Chondrocyte (in vitro differentiated cells): ENCODE measurements around the gene SERPINA6. TPM values are rescaled to one million over a fixed set of nuclear protein-coding genes. Genes with fewer than 3 reads are reported as not detected.
"Not testable (repeated sequence)": the region's sequence is repeated elsewhere in the genome, so short reads cannot be mapped to it uniquely, and the experiment has no call there.

Experiments
- DNase-seq: peaks from one replicate; pipeline ENCODE4 v3.0.0; 2021; ENCODE audit warnings: mixed read lengths, low spot score
- H3K27ac Mint-ChIP-seq: one replicate; pipeline ENCODE4 v1.8.0; 2021; ENCODE audit warnings: mild to moderate bottlenecking, moderate library complexity, mixed read lengths; ENCODE audit not compliant: unreplicated experiment
- H3K27me3 Mint-ChIP-seq: 2 replicates; pipeline ENCODE4 v1.8.0; 2021; ENCODE audit warnings: low read depth, mixed read lengths
- H3K36me3 Mint-ChIP-seq: 2 replicates; pipeline ENCODE4 v1.8.0; 2021; ENCODE audit warnings: low read depth, mixed read lengths
- H3K4me1 Mint-ChIP-seq: 2 replicates; pipeline ENCODE4 v1.8.0; 2021; ENCODE audit warnings: low read depth, mild to moderate bottlenecking, mixed read lengths
- H3K4me3 Mint-ChIP-seq: one replicate; pipeline ENCODE4 v1.8.0; 2021; ENCODE audit warnings: mild to moderate bottlenecking, moderate library complexity, mixed read lengths; ENCODE audit not compliant: unreplicated experiment
- H3K9me3 Mint-ChIP-seq: 2 replicates; pipeline ENCODE4 v1.8.0; 2021; ENCODE audit warnings: low read depth, mixed read lengths
- total RNA-seq: library from RNA; stranded (reverse); gene quantifications from 3 replicates; pipeline ENCODE4 v1.2.1, GENCODE V29; 2021
- TF ChIP-seq, protein P1 (sequence below): fragments of 200-600 bp; sonication (generic); IDR thresholded peaks from 2 replicates; pipeline ENCODE4 v1.5.0; 2021; ENCODE audit warnings: antibody characterized with exemption, mild to moderate bottlenecking, moderate library complexity

Gene SERPINA6
- total RNA-seq, 1 donor from 2014 or later: not detected

GRCh38 chr14:94306047-94306978 is 16.8 kb downstream of the SERPINA6 start:
- Mint-ChIP-seq H3K27me3 (no peaks in the 10 kb centered on the region), H3K4me1 (no peaks in the 10 kb centered on the region), H3K36me3 (no peaks in the 10 kb centered on the region), H3K4me3 (no peak overlapping the region), H3K27ac (no peak overlapping the region), H3K9me3 (peaks cover 17% of the 10 kb centered on the region)
- TF ChIP-seq, protein P1, sequence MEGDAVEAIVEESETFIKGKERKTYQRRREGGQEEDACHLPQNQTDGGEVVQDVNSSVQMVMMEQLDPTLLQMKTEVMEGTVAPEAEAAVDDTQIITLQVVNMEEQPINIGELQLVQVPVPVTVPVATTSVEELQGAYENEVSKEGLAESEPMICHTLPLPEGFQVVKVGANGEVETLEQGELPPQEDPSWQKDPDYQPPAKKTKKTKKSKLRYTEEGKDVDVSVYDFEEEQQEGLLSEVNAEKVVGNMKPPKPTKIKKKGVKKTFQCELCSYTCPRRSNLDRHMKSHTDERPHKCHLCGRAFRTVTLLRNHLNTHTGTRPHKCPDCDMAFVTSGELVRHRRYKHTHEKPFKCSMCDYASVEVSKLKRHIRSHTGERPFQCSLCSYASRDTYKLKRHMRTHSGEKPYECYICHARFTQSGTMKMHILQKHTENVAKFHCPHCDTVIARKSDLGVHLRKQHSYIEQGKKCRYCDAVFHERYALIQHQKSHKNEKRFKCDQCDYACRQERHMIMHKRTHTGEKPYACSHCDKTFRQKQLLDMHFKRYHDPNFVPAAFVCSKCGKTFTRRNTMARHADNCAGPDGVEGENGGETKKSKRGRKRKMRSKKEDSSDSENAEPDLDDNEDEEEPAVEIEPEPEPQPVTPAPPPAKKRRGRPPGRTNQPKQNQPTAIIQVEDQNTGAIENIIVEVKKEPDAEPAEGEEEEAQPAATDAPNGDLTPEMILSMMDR: no peak
- DNase-seq: no peak

DNA sequence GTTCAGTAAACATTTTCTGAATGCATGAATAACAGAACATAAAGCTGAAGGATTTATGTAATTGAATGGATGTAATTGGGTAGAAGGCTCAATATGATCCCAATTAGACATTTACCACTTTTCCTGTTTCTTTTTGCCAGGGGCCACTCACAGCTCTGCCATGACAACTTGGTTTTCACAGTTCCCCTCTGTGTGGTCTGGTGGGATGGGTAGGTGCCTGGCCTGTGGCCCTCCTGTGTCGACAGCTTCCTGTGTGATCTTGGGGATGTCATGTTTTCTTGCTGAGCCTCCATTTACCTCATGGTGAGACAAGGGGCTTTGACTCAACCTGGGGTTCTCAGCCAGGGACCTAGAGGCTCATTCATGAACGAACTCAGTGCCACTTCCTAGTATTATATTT is 17.5 kb downstream of the SERPINA6 start:
- Mint-ChIP-seq H3K4me1 (no peaks in the 10 kb centered on the region), H3K27me3 (no peaks in the 10 kb centered on the region)
- TF ChIP-seq, protein P1: no peak

DNA sequence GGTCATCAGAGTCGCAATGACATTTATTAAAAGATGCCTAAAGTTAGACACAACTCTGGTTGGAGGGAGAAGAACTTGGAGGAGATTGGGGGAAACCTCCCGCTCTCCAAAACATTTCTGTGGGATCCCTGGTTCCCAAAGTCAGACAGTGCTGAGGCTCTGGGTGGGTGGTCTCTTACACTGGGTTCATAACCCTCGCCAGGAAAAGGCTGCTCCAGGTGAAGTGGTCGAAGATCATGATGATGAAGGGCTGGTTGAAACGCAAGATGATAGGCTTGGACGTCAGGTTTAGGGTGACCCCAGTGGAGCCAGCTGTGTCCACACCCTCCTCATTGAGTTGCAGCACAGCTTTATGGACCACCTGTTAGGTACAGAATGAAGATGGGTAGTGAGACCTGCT is 18.9 kb downstream of the SERPINA6 start:
- Mint-ChIP-seq H3K27ac (no peak overlapping the region), H3K4me3 (no peak overlapping the region), H3K27me3 (no peaks in the 10 kb centered on the region), H3K4me1 (no peaks in the 10 kb centered on the region), H3K36me3 (no peaks in the 10 kb centered on the region), H3K9me3 (peaks cover 18% of the 10 kb centered on the region)
- no peak for DNase-seq
- TF ChIP-seq, protein P1: no peak

More for the DNA sequence above, 17.5 kb downstream of the SERPINA6 start:
- Mint-ChIP-seq H3K36me3 (no peaks in the 10 kb centered on the region), H3K4me3 (no peak overlapping the region), H3K9me3 (peaks cover 17% of the 10 kb centered on the region), H3K27ac (no peak overlapping the region)
- no peak for DNase-seq

GRCh38 chr14:94303111-94303510 is 20.0 kb downstream of the SERPINA6 start:
- TF ChIP-seq, protein P1: no peak
- Mint-ChIP-seq H3K27me3 (no peaks in the 10 kb centered on the region), H3K27ac (no peak overlapping the region), H3K4me3 (no peak overlapping the region), H3K9me3 (peaks cover 15% of the 10 kb centered on the region), H3K36me3 (no peaks in the 10 kb centered on the region), H3K4me1 (no peaks in the 10 kb centered on the region)
- no peak for DNase-seq

DNA sequence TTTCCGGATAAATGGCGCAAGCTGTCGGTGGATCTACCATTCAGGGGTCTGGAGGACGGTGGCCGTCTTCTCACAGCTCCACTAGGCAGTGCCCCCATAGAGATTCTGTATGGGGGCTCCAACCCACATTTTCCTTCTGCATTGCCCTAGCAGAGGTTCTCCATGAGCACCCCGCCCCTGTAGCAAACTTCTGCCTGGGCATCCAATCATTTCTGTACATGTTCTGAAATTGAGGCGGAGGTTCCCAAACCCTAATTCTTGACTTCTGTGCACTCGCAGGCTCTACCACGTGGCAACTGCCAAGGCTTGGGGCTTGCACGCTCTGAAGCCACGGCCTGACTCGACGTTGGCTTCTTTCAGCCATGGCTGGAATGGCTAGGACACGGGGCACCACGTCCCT is 25.0 kb downstream of the SERPINA6 start:
- DNase-seq: no peak
- Mint-ChIP-seq H3K4me3 (no peak overlapping the region), H3K4me1 (no peaks in the 10 kb centered on the region), H3K27ac (no peak overlapping the region), H3K27me3 (no peaks in the 10 kb centered on the region), H3K36me3 (no peaks in the 10 kb centered on the region), H3K9me3 (peaks cover 2% of the 10 kb centered on the region)
- TF ChIP-seq, protein P1: no peak

GRCh38 chr14:94296181-94296545 is 27.0 kb downstream of the SERPINA6 start:
- not testable (repeated sequence) for H3K9me3 Mint-ChIP-seq, H3K4me1 Mint-ChIP-seq, H3K36me3 Mint-ChIP-seq, DNase-seq, H3K27ac Mint-ChIP-seq, H3K27me3 Mint-ChIP-seq, H3K4me3 Mint-ChIP-seq
